HUES6 (cell line): ENCODE results near the gene INTS7.
"Not testable (repeated sequence)": the region's sequence is repeated elsewhere in the genome, so short reads cannot be mapped to it uniquely, and the experiment has no call there.

Experiments
- H3K27ac ChIP-seq: 2 replicates; pipeline ENCODE4 v1.7.0; 2013; ENCODE audit warnings: low read depth, mild to moderate bottlenecking, low read length, inconsistent platforms
- H3K27me3 ChIP-seq: 2 replicates; pipeline ENCODE4 v1.6.1; 2013; ENCODE audit warnings: low read length; ENCODE audit not compliant: control insufficient read depth, insufficient read depth
- H3K36me3 ChIP-seq: 2 replicates; pipeline ENCODE4 v1.6.1; 2013; ENCODE audit warnings: low read length; ENCODE audit not compliant: control insufficient read depth, insufficient read depth
- H3K4me1 ChIP-seq: 2 replicates; pipeline ENCODE4 v1.6.1; 2013; ENCODE audit warnings: low read length; ENCODE audit not compliant: control insufficient read depth, insufficient read depth
- H3K4me3 ChIP-seq: 2 replicates; pipeline ENCODE4 v1.5.1; 2013; ENCODE audit warnings: low read depth, low read length
- H3K9ac ChIP-seq: one replicate; pipeline ENCODE4 v1.6.1; 2013; ENCODE audit warnings: mild to moderate bottlenecking, low read length
- H3K9me3 ChIP-seq: 2 replicates; pipeline ENCODE4 v1.6.1; 2013; ENCODE audit warnings: low read depth, low read length; ENCODE audit not compliant: control insufficient read depth, insufficient read depth

The INTS7 gene

GRCh38 chr1:211948377-211948776 lies 87.0 kb downstream of the INTS7 start:
- no peaks in the 10 kb centered on the region for H3K9me3 ChIP-seq
- H3K36me3 ChIP-seq = peaks cover 14% of the 10 kb centered on the region; the same call in 1 of the 2 replicates
- no peak overlapping the region for H3K27ac ChIP-seq
- no peak overlapping the region for H3K9ac ChIP-seq
- peaks cover 22% of the 10 kb centered on the region for H3K4me1 ChIP-seq
- peaks cover 38% of the 10 kb centered on the region for H3K27me3 ChIP-seq
- H3K4me3 ChIP-seq = no peak overlapping the region

- peaks cover 38% of the 10 kb centered on the region for H3K27me3 ChIP-seq
- no peak overlapping the region for H3K9ac ChIP-seq
- no peak overlapping the region for H3K27ac ChIP-seq
- peaks cover 19% of the 10 kb centered on the region for H3K36me3 ChIP-seq
- no peak overlapping the region; the same call in 1 of the 2 replicates for H3K4me3 ChIP-seq
- no peaks in the 10 kb centered on the region for H3K9me3 ChIP-seq
- H3K4me1 ChIP-seq = peaks cover 22% of the 10 kb centered on the region
These were observed 87.7 kb downstream of the INTS7 start for GRCh38 chr1:211947396-211948295.

- Histone ChIP-seq H3K9me3 (no peaks in the 10 kb centered on the region), H3K27me3 (peaks cover 36% of the 10 kb centered on the region), H3K4me1 (peaks cover 22% of the 10 kb centered on the region), H3K27ac (no peak overlapping the region), H3K4me3 (no peak overlapping the region), H3K36me3 (peaks cover 17% of the 10 kb centered on the region), H3K9ac (no peak overlapping the region)
These were observed 90.4 kb downstream of the INTS7 start for GRCh38 chr1:211944733-211945500.

GRCh38 chr1:211942583-211942982 lies 92.8 kb downstream of the INTS7 start:
- H3K9ac ChIP-seq = no peak overlapping the region
- H3K9me3 ChIP-seq = no peaks in the 10 kb centered on the region
- no peak overlapping the region for H3K27ac ChIP-seq
- H3K36me3 ChIP-seq = peaks cover 17% of the 10 kb centered on the region
- H3K4me3 ChIP-seq = no peak overlapping the region
- peaks cover 12% of the 10 kb centered on the region for H3K4me1 ChIP-seq
- H3K27me3 ChIP-seq = peaks cover 18% of the 10 kb centered on the region

- Histone ChIP-seq H3K27me3 (no peaks in the 10 kb centered on the region), H3K9me3 (no peaks in the 10 kb centered on the region), H3K27ac (no peak overlapping the region), H3K36me3 (peaks cover 17% of the 10 kb centered on the region), H3K9ac (no peak overlapping the region), H3K4me3 (no peak overlapping the region), H3K4me1 (peaks cover 9% of the 10 kb centered on the region)
These were observed 95.4 kb downstream of the INTS7 start for GRCh38 chr1:211939876-211940468.

GRCh38 chr1:211938561-211938997 lies 96.8 kb downstream of the INTS7 start:
- Histone ChIP-seq H3K9ac (no peak overlapping the region), H3K9me3 (no peaks in the 10 kb centered on the region), H3K4me1 (peaks cover 6% of the 10 kb centered on the region; the same call in 1 of the 2 replicates), H3K27me3 (no peaks in the 10 kb centered on the region), H3K27ac (no peak overlapping the region), H3K36me3 (peaks cover 17% of the 10 kb centered on the region), H3K4me3 (no peak overlapping the region)

- not testable (repeated sequence) for H3K27ac ChIP-seq, H3K36me3 ChIP-seq, H3K9me3 ChIP-seq, H3K4me3 ChIP-seq, H3K9ac ChIP-seq, H3K27me3 ChIP-seq, H3K4me1 ChIP-seq
These were observed 97.9 kb downstream of the INTS7 start for GRCh38 chr1:211937422-211937821.

GRCh38 chr1:211935448-211935970 lies 99.8 kb downstream of the INTS7 start:
- Histone ChIP-seq H3K9ac (no peak overlapping the region), H3K27me3 (no peaks in the 10 kb centered on the region), H3K4me1 (peaks cover 10% of the 10 kb centered on the region; the same call in 1 of the 2 replicates), H3K9me3 (no peaks in the 10 kb centered on the region), H3K27ac (no peak overlapping the region), H3K4me3 (no peak overlapping the region), H3K36me3 (no peaks in the 10 kb centered on the region)

GRCh38 chr1:211933946-211934714 lies 101.2 kb downstream of the INTS7 start:
- no peak overlapping the region for H3K27ac ChIP-seq
- H3K36me3 ChIP-seq = no peaks in the 10 kb centered on the region
- H3K9ac ChIP-seq = no peak overlapping the region
- no peaks in the 10 kb centered on the region for H3K27me3 ChIP-seq
- H3K4me1 ChIP-seq = peaks cover 15% of the 10 kb centered on the region
- H3K9me3 ChIP-seq = no peaks in the 10 kb centered on the region
- no peak overlapping the region for H3K4me3 ChIP-seq

- H3K4me3 ChIP-seq = no peak overlapping the region
- H3K27me3 ChIP-seq = no peaks in the 10 kb centered on the region
- H3K9me3 ChIP-seq = no peaks in the 10 kb centered on the region
- no peaks in the 10 kb centered on the region for H3K36me3 ChIP-seq
- H3K9ac ChIP-seq = no peak overlapping the region
- no peak overlapping the region for H3K27ac ChIP-seq
- peaks cover 27% of the 10 kb centered on the region for H3K4me1 ChIP-seq
These were observed 102.5 kb downstream of the INTS7 start for GRCh38 chr1:211932933-211933254.
